ENCODE data around the gene RGP1.

DNA sequence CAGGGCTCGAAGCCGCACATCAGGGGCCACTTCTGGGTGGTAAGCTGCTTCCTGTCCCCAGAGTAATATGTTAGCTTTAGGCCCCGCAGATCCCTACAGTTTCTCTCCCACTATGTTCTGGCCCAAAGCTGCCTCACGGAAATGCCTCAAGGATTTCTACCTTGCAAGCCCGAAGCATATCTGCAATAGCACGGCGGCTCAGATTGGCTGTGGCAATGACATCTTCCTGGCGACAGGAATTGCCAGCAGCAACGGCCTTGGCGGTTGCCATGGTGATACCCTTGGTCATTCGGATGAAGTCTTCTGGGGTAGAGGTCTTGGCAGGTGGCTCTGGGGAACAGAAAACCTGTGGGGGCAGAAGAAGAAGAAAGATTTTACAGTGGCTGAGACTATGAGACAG, 49.1 kb upstream of the RGP1 start:
- no peak for TF ChIP-seq ARNTL (CRISPR knock-in tag; IDR thresholded peaks at IDR 0.05; ENCODE audit: borderline replicate concordance, low read depth)
- no peak for TF ChIP-seq ZFP3 (CRISPR knock-in tag; IDR thresholded peaks at IDR 0.05)
- TF ChIP-seq, protein P1, sequence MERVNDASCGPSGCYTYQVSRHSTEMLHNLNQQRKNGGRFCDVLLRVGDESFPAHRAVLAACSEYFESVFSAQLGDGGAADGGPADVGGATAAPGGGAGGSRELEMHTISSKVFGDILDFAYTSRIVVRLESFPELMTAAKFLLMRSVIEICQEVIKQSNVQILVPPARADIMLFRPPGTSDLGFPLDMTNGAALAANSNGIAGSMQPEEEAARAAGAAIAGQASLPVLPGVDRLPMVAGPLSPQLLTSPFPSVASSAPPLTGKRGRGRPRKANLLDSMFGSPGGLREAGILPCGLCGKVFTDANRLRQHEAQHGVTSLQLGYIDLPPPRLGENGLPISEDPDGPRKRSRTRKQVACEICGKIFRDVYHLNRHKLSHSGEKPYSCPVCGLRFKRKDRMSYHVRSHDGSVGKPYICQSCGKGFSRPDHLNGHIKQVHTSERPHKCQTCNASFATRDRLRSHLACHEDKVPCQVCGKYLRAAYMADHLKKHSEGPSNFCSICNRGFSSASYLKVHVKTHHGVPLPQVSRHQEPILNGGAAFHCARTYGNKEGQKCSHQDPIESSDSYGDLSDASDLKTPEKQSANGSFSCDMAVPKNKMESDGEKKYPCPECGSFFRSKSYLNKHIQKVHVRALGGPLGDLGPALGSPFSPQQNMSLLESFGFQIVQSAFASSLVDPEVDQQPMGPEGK (CRISPR knock-in tag; IDR thresholded peaks at IDR 0.05; ENCODE audit: borderline replicate concordance): no peak
- TF ChIP-seq, protein P2, sequence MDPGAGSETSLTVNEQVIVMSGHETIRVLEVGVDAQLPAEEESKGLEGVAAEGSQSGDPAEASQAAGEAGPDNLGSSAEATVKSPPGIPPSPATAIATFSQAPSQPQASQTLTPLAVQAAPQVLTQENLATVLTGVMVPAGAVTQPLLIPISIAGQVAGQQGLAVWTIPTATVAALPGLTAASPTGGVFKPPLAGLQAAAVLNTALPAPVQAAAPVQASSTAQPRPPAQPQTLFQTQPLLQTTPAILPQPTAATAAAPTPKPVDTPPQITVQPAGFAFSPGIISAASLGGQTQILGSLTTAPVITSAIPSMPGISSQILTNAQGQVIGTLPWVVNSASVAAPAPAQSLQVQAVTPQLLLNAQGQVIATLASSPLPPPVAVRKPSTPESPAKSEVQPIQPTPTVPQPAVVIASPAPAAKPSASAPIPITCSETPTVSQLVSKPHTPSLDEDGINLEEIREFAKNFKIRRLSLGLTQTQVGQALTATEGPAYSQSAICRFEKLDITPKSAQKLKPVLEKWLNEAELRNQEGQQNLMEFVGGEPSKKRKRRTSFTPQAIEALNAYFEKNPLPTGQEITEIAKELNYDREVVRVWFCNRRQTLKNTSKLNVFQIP (CRISPR knock-in tag; IDR thresholded peaks at IDR 0.05; ENCODE audit: borderline replicate concordance, low read depth): no peak
- TF ChIP-seq CSDC2 (CRISPR knock-in tag; IDR thresholded peaks at IDR 0.05): no peak
- TF ChIP-seq ESRRG (CRISPR knock-in tag; IDR thresholded peaks at IDR 0.05): no peak
- no peak for TF ChIP-seq ZC3H10 (CRISPR knock-in tag; IDR thresholded peaks at IDR 0.05)
- TF ChIP-seq, protein P3, sequence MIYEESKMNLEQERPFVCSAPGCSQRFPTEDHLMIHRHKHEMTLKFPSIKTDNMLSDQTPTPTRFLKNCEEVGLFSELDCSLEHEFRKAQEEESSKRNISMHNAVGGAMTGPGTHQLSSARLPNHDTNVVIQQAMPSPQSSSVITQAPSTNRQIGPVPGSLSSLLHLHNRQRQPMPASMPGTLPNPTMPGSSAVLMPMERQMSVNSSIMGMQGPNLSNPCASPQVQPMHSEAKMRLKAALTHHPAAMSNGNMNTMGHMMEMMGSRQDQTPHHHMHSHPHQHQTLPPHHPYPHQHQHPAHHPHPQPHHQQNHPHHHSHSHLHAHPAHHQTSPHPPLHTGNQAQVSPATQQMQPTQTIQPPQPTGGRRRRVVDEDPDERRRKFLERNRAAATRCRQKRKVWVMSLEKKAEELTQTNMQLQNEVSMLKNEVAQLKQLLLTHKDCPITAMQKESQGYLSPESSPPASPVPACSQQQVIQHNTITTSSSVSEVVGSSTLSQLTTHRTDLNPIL (CRISPR knock-in tag; IDR thresholded peaks at IDR 0.05; ENCODE audit: low read depth): no peak
- TF ChIP-seq RARB (CRISPR knock-in tag; IDR thresholded peaks at IDR 0.05): no peak
- TF ChIP-seq BACH2 (CRISPR knock-in tag; IDR thresholded peaks at IDR 0.05; ENCODE audit: borderline replicate concordance): no peak
- TF ChIP-seq ZNF70 (CRISPR knock-in tag; IDR thresholded peaks at IDR 0.05): no peak
- TF ChIP-seq, protein P4, sequence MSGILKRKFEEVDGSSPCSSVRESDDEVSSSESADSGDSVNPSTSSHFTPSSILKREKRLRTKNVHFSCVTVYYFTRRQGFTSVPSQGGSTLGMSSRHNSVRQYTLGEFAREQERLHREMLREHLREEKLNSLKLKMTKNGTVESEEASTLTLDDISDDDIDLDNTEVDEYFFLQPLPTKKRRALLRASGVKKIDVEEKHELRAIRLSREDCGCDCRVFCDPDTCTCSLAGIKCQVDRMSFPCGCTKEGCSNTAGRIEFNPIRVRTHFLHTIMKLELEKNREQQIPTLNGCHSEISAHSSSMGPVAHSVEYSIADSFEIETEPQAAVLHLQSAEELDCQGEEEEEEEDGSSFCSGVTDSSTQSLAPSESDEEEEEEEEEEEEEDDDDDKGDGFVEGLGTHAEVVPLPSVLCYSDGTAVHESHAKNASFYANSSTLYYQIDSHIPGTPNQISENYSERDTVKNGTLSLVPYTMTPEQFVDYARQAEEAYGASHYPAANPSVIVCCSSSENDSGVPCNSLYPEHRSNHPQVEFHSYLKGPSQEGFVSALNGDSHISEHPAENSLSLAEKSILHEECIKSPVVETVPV (CRISPR knock-in tag; IDR thresholded peaks at IDR 0.05): no peak
- TF ChIP-seq TCF4 (CRISPR knock-in tag; IDR thresholded peaks at IDR 0.05; ENCODE audit: borderline replicate concordance): no peak
